GM18526 (cell line): ENCODE measurements around the gene KLHL36.
A peak's percentile ranks its signal among the peaks of the same experiment; 100 is the strongest.

ENCODE experiments used
- POLR2A ChIP-seq: IDR thresholded peaks from 3 replicates; pipeline ENCODE4 v1.6.1; 2011; ENCODE audit not compliant: insufficient read length; ENCODE audit errors: extremely low read depth

Gene KLHL36

DNA sequence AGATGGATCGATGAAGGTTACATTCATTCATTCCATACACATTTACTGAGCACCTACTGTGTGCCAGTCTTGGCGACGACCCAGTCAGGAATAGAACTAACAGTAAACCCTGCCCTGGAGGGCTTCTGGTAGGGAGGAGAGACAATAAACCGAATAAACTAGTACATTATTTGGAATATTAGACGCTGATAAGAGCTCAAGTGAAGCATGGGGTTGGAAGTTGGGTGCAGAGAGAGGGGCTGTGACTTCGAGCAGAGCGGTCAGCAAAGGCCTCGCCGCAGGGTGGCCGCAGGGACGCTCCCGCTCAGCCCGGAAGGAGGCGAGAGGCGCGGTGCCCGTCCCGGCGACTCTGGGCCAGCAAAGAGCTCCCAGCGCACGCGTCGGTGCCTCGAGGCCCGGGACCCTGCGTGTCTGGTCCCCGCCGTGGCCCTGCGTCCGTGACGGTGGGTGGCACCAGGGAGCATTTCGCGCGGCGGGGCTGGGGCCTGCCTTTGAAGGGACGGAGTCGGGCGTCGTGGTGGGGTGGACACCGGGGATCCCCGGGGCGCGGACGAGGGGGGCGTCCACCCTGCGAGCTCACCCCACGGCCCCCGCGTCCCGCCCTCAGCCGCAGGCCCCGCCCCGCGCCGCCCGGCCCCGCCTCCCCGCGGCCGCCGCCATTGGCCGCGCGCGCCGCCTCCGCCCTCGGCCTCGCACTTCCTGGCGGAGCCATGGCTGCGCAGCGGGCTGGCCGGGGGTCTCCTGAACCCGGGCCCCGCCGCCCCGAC lies at the start of gene KLHL36:
Gene KLHL36, plus strand, starts transcription at position 684 of the 767 bp plus-strand sequence. CDS start 2,357 bp downstream, outside the sequence.
- TF ChIP-seq POLR2A = peak; percentile 52

DNA sequence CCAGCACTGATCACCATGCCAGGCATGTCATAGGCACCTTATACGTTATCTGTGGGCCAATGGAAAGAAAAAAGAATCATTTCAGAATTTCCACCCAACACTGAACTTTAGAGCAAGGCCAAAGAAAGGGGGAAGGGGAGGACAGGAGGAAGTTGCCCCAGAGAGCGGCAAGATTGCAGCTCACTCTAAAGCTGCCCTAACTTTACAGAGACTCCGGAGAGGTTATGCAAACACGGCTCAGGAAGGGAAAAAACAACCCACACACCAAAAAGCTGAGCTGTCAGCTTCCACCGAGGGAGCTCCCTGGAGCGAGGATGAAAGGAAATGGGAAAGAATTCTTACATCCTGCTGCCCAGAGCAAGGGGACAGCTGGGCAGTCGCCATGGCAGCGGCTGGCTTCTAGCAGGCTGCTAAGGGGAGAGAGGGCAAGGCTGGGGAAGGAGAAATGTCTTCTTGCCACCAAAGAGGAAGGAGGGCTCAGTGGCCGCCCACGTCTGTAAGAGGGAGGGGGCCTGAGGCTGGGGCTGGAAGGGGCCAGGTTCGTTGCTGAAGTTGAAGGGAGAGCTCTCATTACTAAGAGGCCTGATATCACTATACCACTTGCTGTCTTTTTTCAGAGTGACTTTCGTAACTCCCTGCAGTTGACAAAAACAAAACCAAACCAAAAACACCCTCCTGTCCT lies 48.6 kb upstream of the KLHL36 start:
- no peak for TF ChIP-seq POLR2A

DNA sequence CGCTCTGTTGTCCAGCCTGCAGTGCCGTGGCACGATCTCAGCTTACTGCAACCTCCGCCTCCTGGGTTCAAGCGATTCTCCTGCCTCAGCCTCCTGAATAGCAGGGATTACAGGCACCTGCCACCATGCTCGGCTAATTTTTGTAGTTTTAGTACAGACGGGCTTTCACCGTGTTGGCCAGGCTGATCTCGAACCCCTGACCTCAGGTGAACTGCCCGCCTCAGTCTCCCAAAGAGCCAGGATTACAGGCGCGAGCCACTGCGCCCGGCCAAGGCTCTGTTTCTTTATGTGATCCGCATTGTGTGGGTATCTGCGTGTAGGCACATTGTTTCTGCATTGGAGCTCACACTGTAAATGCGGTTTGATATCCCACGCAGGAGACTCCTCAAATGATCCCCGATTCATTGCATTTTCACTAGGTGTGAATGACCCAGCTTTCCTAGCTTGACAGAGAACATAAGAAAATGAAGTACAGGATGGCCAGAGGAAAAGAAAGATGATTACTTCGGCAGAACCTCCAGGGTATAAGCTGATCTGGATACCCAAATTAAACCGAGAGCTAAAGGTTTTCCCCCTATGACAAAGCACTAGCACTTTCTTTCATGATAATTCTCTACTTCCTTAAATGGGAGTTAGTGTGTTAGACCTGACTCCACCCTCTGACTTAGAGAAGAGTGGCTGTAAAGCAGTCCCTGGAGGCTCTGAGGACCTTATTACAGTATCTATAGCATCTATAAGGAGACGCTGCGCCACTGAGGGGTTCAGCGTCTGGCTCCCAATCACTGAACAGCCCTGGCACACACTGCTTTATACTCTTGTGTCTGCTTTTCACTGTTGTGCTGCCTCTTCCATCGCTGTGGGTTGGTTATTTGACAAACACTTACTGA lies 47.7 kb upstream of the KLHL36 start:
- no peak for TF ChIP-seq POLR2A

DNA sequence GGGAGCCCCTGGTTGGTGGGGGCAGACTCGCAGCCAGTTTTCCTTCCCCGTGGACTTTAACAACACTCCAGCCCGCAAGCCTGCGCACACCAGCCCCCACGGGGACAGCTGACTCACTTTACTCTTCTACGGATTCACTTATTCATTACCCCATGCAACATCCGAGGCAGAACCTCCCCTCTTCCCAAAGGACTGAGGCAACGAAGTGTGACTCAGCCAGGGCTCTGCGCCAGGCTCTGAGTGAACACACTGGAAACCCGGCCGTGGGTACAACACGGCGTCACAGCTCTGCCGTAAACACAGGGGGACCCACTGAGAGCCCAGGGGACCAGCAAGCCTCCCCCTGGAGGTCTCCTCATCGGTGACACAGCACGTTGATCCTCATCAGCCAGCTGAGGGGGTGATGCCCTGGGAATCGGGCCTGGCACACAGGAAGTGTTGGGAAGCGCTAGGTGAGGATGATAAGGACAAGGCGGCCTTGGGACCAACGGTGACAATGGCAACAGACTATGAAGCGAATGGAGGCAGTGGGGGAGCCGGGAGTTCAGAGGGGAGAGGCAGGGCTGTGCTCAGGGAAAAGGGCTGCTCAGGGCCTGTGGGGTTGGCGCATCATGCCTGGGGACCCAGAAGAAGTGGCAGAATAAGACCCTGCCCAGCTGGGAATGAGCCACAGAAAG lies 45.0 kb upstream of the KLHL36 start:
- no peak for TF ChIP-seq POLR2A

DNA sequence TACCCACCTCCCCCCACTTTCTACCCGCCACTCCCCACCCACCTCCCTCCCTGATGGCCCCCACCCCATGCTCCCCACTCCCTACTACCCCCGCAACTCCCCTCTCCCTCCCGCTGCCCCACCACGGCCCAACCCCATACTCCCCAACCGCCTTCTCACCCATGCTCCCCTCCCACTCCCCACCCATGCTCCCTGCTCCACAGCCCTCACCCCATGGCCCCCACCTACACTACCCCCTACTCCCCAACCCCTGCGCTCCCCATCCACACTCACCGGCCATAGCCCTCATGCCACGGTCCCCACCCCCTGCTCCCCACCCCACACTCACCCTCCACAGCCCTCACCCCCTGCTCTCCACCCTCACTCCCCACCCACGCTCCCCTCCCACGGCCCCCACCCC lies 44.4 kb upstream of the KLHL36 start:
- TF ChIP-seq POLR2A = no peak

DNA sequence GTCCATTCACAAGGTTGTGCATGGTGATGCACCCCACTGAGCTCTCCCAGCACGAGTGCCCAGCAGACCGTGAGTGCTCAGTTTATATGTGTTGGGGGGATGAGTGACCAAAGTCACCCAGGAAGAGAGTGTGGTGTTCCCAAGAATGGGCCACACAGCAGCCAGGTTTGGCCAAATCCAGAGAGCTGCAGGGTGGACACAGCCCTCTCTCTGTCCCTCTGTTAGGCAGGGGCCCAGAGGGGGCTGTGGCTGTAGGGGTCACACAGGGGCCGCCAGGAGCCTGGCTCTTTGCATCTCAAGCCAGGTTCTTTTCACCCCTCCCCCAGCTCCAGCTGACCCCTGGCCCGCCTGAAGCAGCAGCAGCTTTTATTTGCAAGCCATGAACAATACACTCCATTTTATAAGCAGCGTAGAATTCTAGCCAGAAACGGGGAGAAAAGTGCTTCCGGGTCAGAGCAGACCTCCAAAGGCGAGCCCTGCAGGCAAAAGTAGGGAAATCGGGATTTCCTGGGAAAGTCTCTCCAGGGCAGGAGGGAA lies 43.8 kb upstream of the KLHL36 start:
- no peak for TF ChIP-seq POLR2A

DNA sequence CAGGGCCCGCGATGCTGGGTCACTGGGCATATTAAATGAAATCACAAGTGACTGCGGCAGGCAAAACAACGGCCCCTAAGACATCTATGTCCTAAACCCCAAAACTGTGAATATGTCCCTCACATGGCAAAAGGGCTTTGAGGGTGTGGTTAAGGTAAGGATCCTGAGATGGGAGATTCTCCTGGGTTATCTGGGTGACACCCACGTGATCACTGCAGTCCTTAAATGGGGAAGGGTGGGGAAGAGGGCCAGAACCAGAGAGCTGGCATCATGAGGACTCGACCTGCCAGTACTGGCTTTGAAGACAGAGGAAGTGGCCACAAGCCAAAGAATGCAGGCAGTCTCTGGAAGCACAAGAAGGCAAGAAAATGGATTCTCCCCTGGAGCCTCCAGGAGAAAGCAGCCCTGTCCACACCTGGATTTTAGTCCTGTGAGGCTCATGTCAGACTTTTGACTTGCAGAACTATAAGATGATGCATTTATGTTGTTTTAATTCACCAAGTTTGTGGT lies 42.9 kb upstream of the KLHL36 start:
- no peak for TF ChIP-seq POLR2A

DNA sequence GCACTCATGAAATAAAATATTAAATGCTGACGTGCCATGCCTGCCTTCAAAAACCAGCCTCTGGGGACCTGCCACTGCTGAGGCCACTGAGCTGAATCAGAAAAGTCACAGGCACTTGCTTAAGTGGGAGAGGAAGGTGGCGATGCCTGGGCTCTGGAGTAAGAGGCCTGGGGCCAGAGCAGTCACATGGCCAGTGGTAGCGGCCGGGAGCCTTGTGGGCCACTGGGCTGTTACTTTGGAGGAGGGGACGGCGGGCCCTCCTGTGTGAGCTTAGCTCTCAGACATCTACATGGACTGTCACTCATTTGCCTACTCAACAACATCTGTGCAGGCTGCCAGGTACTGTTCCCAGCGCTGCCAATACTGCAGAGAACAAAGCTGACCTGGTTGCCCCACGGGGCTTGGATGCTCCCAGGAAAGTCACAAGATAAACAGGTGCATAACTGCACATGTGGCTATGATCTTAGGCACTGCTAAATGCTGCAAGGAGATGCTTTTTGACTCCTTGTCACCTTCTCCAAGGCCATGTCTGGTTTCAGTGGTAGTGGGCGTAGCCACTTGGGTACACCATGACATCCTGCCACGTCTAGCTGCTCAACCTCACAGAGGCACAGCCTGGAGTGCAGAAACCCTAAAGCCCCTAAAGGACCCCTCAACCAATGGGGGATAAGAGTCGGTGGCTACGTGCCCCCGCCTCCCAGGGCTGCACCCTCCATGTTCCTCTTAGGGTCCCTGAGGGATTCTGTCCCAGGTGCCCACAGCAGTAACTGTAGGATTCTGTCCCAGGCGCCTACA lies 42.0 kb upstream of the KLHL36 start:
- TF ChIP-seq POLR2A = no peak

DNA sequence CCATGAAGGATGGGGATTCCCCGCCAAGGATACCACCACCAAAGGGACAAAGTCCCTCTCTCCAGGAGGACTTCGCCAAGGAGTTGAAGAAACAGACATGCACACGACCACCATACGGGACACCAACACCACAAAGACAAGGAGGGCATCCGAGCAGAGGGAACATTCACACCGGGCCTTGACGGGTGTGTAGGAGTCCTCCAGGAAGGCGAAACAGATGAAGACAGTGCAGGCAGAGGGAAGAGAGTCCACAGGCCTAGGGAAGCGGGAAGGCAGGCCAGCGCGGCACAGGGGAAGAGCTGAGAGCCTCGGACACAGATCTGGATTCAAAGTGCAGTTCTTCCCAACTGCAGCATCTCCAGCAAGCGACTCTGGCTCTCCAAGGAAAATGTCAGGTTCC lies 41.2 kb upstream of the KLHL36 start:
- no peak for TF ChIP-seq POLR2A

DNA sequence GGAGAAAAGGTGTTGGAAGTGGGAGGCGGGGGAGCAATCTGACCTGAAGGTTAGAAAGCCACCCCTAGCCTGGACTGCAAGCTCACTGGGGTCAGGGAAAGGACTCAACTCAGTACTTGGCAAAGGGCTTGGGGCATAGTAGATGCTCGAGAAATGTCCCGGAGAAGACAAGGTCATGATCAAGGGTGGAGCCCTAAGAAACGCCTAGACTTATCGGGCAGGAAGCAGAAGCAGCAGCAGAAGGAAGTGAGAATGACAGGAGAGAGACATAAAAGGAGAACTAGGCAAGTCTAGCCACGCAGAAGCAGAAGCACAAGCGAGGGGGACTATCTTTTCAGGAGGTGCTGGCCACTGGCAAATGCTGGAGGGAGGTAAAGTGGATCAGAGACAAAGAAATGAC lies 40.6 kb upstream of the KLHL36 start:
- no peak for TF ChIP-seq POLR2A

DNA sequence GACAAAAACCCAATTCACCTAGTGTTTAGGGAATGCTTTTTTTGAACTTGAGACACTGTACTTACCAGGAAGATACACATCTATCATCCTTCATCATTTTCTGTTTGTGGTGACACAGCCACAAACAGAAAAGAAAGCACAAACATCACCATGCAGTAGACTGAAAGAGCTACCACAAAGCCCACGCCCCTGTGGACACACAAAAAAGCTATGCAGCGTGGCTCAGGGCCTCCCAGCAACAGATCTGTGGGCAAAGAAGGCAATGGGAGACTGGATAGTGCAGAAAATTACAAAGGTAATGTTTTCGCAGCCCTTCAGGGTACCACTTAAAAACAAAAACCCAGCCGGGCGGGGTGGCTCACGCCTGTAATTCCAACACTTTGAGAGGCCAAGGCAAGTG lies 40.0 kb upstream of the KLHL36 start:
- no peak for TF ChIP-seq POLR2A

DNA sequence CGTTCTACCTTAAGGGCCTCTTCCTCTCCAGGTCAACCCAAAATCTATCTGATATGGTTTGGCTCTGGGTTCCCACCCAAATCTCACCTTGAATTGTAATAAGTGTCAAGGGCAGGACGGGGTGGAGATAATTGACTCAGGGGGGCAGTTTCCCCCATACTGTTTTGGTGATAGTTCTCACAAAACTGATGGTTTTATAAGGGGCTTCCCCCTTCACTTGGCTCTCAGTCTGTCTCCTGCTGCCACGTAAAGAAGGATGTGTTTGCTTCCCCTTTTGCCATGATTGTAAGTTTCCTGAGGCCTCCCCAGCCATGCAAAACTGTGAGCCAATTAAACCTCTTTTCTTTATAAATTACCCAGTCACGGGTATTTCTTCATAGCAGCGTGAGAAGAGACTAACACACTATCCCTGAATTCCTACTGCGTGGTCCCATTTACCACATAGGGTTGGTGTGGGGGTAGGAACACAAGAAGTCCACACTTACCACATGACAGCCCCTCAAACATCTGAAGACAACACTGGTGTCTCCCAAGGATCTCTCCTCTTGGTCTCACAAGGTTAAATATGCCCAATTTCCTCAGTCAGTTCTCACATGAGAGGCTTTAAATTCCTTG lies 38.6 kb upstream of the KLHL36 start:
- TF ChIP-seq POLR2A = no peak

DNA sequence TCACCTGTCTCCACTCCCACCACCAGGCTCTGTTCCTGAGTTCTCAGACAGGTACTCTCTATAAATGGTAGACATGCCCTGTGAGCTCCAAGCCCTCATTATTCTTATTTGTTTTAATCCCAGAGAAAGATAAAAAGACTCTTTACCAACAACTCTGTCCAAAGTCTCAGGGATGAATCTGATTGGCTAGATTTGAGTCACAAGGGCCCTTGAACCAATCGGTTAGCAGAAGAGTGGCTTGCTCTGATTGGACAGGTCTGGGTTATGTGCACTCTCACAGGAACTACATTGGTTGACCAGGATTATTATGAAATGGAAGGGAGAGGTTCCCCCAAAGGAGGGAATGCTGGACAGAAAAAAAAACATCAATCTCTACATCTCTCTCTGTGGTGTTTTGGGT lies 37.9 kb upstream of the KLHL36 start:
- no peak for TF ChIP-seq POLR2A
